ENCODE data around the gene DDX54.
A peak's percentile ranks its signal among the peaks of the same experiment; 100 is the strongest.

The DDX54 gene

GRCh38 chr12:113162102-113163029, 22.9 kb downstream of the DDX54 start:
- DNase-seq = no peak

DNA sequence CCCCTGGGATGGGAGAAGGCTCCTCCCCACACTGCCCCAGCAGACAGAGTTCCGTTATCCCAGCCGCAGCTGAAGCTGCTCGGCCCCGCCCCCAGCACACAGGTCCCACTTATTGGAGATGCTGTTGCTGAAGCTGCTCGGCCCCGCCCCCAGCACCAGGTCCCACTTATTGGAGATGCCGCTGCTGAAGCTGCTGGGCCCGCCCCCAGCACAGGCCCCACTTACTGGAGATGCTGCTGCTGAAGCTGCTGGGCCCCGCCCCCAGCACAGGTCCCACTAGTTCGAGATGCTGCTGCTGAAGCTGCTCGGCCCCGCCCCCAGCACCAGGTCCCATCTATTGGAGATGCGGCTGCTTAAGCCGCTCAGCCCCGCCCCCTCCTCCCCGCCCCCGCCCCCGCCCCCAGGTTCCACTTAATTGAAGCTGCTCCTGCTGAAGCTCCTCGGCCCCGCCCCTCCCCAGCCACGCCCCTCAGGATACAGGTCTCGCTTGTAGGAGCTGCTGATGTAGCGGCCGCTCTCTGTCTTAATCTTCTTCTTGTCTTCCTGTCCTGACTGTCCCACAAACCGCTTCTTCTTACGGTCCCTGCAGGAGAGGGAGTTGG, 23.8 kb downstream of the DDX54 start:
- no peak for DNase-seq

DNA sequence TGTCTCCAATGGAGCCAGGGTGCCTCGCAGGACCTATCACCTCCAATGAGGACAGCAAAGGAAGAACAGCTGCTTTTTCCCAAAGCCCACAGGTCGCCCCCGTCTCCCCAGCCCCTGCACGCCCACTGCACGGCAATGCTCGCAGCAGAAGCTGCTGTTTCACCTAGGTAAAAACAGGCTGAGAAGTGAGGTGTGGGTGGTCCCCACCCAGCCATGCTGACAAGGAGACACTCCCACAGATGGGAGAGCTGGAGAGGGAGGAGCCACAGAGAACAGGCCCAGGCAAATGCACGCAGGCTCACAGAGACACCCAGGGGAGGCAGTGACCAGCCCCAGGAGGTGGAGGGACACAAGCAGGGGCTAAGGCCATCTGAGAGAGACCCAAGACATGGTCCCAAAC, 25.3 kb downstream of the DDX54 start:
- no peak for DNase-seq

- no peak for DNase-seq
These were observed 26.7 kb downstream of the DDX54 start for GRCh38 chr12:113158439-113159203.

DNA sequence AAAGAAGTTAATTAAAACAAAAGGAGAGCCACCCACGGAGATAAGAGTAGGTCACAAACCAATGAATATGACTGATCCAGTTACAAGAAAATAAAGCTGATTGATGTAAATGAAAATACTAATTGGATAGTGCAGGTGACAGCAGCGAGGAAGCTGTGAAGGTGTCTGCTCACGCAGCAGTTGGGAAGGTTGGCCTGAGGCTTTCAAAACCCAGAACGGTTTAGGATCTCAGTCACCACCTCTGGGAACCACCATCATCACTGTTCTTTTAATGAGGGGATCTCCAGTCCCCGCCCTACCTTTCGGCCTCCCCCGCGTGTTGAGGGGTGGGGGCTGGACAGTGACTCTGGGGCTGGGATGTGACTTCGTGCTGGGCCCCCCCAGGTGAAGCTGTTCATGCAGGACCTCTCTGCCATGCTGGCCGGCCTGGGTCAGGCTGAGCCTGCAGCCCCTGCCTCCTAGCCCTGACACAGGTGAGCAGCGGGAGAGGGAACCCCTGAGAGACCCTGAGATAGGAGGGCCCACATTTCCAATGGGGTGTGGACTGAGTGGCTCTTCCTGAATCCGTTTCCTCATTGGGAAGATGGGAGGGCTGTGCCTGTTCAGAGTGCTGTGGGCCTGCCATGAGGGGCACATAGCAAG, 27.9 kb downstream of the DDX54 start:
- no peak for DNase-seq

GRCh38 chr12:113155646-113156045, 29.6 kb downstream of the DDX54 start:
- DNase-seq = no peak

GRCh38 chr12:113155060-113155459, 30.2 kb downstream of the DDX54 start:
- no peak for DNase-seq

DNA sequence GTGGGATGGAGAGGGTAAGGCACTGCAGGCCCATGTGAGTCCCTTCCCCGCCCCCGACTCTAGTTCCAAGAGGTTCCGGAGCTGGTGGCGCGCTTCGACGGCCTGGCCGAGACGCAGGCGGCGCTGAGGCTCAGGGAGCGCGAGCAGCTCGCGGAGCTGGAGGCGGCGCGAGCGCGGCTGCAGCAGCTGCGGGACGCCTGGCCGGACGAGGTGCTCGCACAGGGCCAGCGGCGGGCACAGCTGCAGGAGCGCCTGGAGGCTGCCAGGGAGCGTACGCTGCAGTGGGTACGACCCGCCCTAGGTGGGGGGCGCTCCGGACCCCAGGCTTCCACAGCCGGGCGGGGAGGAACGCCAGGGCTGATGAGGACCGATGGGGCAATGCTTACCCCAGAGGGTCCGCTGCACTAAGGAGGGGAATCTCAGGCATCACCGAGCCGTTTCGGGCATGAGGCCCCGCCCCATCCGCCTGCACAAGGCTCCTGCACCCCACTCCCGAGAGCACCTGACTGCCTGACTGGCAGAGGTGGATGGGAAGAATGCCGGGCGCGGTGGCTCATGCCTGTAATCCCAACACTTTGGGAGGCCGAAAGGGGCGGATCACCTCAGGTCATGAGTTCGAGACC, 30.8 kb downstream of the DDX54 start:
- DNase-seq = no peak

GRCh38 chr12:113152835-113153814, 32.2 kb downstream of the DDX54 start:
- DNase-seq = peak in 4 of 5 donors; percentile 44 to 70 (median 56)

GRCh38 chr12:113152196-113152834, 33.0 kb downstream of the DDX54 start:
- DNase-seq = no peak

GRCh38 chr12:113151655-113152054, 33.6 kb downstream of the DDX54 start:
- no peak for DNase-seq

DNA sequence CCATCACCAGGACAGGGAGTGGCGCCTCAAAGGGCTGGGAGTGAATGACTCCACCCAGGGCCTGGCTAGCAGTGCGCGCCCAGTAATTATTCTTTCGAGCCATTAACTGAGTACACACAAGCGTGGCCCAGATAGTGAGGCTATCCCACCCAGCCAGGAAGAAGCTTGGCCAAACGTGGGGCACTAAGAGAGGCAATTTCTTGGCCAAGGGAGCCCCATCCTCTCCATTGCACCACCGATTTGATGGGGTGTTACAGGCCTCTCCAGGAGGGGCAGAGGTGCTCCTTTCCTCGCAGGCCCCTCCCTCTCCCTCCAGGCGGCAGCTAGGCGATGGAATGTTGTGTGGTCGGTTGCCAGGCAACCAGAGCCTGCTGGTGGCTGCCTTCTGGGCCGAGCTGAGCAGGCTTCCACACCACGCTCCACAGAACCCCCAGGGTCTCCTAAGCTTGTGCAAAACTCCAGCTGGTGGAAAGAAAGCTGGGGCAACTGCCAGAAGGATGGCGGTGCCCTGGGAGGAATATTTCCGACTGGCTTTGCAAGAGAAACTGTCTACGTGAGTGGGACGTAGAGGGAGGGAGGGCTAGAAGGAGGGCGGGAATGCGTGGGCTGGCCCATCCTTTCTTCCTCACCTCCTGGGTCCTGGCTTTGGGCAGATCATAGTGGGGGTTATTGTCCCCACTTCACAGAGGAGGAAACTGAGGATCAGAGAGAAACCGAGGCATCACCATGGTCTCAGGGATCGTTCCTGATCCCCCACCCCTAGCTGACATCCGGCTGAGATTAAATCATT, 35.7 kb downstream of the DDX54 start, which contains the start of gene CFAP73:
Gene CFAP73, plus strand, starts transcription at position 364 of the 790 bp plus-strand sequence. Its CDS starts 134 bp downstream, at position 498.
- DNase-seq = no peak

- DNase-seq = no peak
These were observed 38.3 kb downstream of the DDX54 start for GRCh38 chr12:113146999-113147398.

GRCh38 chr12:113145720-113146551, 39.3 kb downstream of the DDX54 start:
- DNase-seq = no peak

GRCh38 chr12:113144806-113145205, 40.5 kb downstream of the DDX54 start:
- no peak for DNase-seq

DNA sequence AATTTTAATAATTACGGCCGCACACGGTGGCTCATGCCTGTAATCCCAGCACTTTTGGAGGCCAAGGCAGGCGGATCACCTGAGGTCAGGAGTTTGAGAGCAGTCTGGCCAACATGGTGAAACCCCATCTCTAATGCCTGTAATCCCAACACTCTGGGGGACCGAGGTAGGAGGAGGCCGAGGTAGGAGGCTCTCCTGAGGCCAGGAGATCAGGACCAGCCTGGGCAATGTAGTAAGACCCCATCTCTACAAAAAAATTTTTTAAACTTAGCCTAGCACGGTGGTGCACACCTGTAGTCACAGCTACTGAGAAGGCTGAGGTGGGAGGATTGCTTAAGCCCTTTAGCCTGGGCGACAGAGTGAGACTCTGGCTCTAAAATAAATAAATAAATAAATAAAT, 41.3 kb downstream of the DDX54 start:
- no peak for DNase-seq

- no peak for DNase-seq
These were observed 42.4 kb downstream of the DDX54 start for GRCh38 chr12:113142886-113143332.

- no peak for DNase-seq
These were observed 42.9 kb downstream of the DDX54 start for GRCh38 chr12:113142173-113142885.

Data from T-helper 1 cell (primary cell).